ENCODE data around the gene FAN1. TPM values are rescaled to one million over a fixed set of nuclear protein-coding genes. Genes with fewer than 3 reads are reported as not detected.

Gene FAN1
- total and polyA plus RNA-seq, 2 of the 13 experiments (the other 11 are each of a cell fraction or from before 2014, with no cell fraction given) = 10.8 to 20.1 TPM

- TF ChIP-seq ZNF800 (CRISPR knock-in tag; IDR thresholded peaks at IDR 0.05) (no peak), EP300 (IDR thresholded peaks at IDR 0.05; ENCODE audit: low read depth in 2 of 2, low read length in 2 of 2) (no peak), EP300 (CRISPR knock-in tag; IDR thresholded peaks at IDR 0.05; ENCODE audit: borderline replicate concordance) (no peak), RBM22 (optimal IDR thresholded peaks at IDR 0.05; ENCODE audit: low read length) (no peak), TRIM22 (IDR thresholded peaks at IDR 0.05) (no peak), ZNF7 (CRISPR knock-in tag; IDR thresholded peaks at IDR 0.05) (no peak), PAWR (CRISPR knock-in tag; IDR thresholded peaks at IDR 0.05; ENCODE audit: borderline replicate concordance) (no peak), GLMP (CRISPR knock-in tag; IDR thresholded peaks at IDR 0.05; ENCODE audit: borderline replicate concordance) (no peak), ZNF660 (CRISPR knock-in tag; IDR thresholded peaks at IDR 0.05; ENCODE audit: borderline replicate concordance, low read depth) (no peak), HMGXB3 (CRISPR knock-in tag; IDR thresholded peaks at IDR 0.05; ENCODE audit: borderline replicate concordance) (no peak), ZNF570 (CRISPR knock-in tag; IDR thresholded peaks at IDR 0.05; ENCODE audit: borderline replicate concordance) (no peak), ZSCAN12 (CRISPR knock-in tag; IDR thresholded peaks at IDR 0.05) (no peak)
Observed at GRCh38 chr15:30919877-30920550, 16.3 kb downstream of the FAN1 start (continued).
